ENCODE data around the gene DAGLB.
"Not testable (repeated sequence)": the region's sequence is repeated elsewhere in the genome, so short reads cannot be mapped to it uniquely, and the experiment has no call there.

The DAGLB gene

GRCh38 chr7:6423942-6424701, 23.6 kb downstream of the DAGLB start:
- no peak for DNase-seq

- no peak for DNase-seq
Observed at GRCh38 chr7:6422926-6423632, 24.7 kb downstream of the DAGLB start.

DNA sequence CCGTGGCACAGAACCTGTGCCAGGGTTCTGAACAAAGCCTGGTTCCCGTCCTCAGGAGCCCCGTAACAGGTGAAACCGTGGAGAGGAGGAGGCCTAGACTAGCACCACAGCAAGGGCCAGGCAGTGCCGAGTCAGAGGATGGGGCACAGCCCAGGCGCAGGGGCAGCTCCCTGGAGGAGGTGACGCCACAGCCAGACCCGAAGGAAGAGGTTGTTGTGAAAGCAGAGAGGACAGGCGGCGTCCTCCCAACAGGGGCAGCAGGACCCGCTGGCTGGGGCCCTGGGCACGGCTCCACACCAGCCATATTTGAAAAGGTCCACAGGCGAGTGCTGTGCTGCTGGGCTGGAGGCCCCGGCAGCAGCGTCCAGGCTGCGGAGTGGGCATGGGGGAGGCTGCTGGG, 25.7 kb downstream of the DAGLB start:
- DNase-seq = no peak

GRCh38 chr7:6420680-6421079, 27.1 kb downstream of the DAGLB start:
- DNase-seq = no peak

DNA sequence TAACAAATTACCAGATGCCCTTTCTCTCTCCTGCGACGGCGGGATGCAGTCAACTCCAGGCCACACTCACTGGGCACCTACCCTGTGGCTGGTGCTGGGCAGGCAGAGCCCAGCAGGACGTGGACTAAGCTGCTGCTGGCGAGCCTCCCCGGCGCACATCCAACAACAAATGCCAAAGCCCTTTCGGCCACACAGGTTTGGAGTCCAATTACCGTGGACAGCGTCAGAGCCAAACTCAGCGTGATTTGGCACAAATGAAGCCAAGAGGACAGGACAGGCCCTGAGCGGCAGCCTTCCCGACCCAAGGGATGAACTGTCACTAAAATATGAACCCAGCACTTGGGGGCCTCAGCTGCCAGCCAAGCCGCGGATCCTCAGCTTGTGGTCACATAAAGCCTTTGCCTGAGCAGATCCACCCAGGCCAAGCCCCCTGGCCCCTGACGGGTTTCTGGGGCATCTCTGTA, 28.4 kb downstream of the DAGLB start:
- no peak for DNase-seq

GRCh38 chr7:6417408-6417807, 30.3 kb downstream of the DAGLB start:
- DNase-seq = no peak

GRCh38 chr7:6416516-6417145, 31.1 kb downstream of the DAGLB start:
- no peak for DNase-seq

DNA sequence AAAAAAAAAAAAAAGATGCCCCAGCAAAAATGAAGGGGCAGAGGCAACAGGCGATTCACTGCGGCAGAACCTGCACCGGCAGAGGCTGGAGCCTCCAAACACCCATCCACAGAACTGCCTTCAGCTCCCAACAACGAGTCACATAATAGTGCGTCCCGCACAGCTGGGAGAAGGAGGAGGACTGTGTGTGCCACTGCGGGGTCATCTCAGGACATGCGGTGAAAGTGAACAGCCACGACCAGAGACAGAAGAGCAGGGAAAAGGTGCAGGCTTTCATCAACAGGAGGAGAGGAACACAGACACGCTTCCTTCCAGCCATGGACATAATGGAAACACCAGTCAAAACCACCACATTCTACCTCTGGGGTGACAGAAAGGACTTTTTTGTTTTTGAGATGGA, 34.1 kb downstream of the DAGLB start:
- DNase-seq = no peak

- no peak for DNase-seq
Observed at GRCh38 chr7:6409944-6410693, 37.6 kb downstream of the DAGLB start.

DNA sequence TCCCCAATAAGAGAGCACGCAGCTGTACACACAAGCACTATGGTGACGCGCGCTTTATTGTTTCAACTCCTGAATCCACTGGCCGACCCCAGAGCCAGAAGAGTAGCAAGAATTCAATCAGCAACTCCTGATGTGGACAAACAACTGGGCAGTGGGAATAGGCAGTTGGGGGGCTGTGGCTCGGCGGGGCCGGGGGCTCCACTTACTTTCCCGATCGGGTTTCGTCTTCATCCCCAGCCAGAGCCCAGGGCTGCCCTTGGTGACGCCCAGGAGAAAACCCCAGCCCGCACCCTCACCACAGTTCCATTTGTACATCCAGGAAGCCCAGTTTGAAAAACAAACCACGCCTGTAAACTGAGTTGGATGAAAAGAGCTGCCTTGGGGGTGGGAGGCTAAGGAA, 38.7 kb downstream of the DAGLB start:
- DNase-seq = no peak

DNA sequence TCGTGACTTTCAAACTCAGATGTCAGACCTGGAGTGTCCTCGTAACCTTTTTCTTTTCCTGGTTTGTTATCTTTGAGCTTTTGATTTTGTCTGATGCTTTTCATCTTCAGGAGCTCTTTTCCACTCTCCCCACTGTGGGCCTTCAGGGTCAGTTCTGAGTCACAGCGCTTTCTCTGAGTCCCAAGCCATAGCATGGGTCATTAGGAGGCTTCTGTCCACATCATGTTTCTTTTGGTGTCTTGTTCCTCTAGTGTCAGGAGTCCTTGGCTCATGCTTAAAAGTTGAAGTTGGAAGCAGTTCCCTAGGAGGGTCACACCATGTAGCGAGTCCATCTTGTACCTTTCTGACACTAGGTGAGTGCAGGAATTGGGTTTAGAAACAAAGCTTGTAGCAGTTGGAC, 40.3 kb downstream of the DAGLB start:
- DNase-seq = no peak

DNA sequence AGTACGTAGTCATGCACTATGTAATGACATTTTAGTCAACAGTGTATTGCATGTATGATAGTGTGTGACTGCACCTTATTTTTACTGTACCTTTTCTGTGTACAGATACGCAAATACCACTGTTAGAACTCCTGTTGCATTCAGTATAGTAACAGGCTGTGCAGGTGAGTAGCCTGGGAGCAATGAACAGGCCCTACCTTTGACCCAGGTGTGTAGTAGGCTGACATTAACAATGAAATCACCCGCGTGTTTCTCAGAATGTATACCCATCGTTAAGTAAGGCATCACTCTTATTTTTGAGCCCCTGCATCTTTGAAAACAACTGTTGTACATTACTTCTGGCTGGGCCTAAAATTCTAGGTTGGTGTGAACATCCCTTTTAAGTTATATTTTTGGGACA, 41.6 kb downstream of the DAGLB start:
- no peak for DNase-seq

- DNase-seq = no peak
Observed at GRCh38 chr7:6403907-6404306, 43.8 kb downstream of the DAGLB start.

DNA sequence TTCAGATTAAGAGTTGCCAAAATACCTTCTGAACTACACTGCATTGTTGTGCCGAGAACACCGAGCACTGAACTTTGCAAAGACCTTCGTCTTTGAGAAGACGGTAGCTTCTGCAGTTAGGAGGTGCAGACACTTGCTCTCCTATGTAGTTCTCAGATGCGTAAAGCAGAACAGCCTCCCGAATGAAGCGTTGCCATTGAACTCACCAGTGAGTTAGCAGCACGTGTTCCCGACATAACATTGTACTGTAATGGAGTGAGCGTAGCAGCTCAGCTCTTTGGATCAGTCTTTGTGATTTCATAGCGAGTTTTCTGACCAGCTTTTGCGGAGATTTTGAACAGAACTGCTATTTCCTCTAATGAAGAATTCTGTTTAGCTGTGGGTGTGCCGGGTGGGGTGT, 45.0 kb downstream of the DAGLB start:
- no peak for DNase-seq

DNA sequence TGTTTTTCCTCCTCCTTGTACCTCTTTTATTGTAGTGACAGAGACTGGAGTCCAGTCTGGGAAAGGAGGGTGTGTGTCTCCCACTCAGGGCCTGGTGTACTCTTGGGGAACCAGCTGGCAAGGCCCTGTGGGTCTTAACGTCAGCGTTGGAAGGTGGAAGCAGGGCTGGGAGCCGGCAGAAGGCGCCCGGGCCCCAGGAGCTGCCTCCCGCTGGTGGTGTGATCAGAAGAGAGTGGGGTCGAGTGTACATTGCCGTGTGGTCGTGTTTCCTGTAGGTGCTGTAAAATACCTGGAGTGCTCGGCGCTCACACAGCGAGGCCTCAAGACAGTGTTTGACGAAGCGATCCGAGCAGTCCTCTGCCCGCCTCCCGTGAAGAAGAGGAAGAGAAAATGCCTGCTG, 45.7 kb downstream of the DAGLB start:
- DNase-seq = no peak

DNA sequence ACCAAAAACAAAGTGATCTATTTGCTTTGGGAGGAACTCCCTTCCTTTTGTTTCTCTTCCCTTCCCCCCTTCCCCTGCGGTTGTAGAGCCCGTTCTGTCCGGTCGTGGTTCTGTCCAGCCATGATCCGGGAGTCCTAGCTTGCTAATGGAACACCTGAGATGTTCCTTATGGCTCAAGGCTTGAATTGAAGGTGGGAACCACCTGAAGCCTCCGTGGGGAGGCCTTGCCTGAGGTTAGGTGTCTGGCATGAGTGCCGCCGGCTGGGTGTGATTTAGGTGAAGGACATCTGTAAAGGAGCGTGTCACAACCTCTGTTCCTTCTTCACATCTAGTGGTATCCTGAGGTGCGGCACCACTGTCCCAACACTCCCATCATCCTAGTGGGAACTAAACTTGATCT, 46.2 kb downstream of the DAGLB start:
- no peak for DNase-seq

DNA sequence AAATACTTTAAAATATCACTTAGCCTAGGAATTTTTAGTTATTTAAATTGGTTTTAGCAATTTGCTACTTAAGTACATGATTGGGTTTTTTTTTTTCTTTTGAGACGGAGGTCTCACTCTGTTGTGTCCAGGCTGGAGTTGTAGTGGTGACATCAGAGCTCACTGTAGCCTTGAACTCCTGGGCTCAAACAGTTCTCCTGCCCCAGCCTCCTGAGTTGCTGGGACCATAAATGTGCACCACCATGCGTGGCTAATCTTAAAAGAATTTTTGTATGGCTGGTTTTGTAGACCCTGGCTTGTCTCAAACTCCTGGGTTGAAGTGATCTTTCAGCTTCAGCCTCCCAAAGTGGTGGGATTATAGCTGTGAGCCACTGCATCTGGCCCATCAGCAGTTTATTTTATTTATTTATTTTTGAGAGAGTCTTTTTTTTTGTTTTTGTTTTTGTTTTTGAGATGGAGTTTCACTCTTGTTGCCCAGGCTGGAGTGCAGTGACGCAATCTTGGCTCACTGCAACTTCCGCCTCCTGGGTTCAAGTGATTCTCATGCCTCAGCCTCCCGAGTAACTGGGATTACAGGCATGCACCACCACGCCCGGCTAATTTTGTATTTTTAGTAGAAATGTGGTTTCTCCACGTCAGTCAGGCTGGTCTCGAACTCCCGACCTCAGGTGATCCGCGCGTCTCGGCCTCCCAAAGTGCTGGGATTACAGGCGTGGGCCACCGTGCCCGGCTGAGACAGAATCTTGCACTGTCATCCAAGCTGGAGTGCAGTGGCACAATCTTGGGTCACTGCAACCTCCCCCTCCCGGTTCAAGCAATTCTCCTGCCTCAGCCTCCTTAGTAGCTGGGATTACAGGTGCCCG, 47.3 kb downstream of the DAGLB start:
- DNase-seq = not testable (repeated sequence)

DNA sequence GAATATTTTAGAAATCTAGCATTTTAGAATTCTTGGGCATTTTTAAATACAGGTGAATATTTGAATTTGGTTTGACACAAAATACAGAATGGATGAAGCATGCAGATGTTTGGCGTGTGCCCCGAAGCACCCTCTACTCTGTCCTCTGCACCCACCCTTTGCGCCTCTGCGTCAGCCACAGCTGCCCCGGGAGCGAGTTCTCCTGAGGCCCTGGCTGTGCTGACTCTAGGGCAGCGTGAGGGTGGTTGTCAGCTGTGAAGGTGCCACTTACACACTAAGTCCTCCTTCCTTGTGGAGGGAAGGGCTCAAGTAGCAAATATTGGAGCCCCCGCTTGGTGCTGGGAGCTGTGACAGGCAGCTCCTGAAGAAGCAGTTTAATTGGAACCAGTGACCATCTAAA, 48.4 kb downstream of the DAGLB start:
- no peak for DNase-seq

- no peak for DNase-seq
Observed at GRCh38 chr7:6398943-6399342, 48.8 kb downstream of the DAGLB start.

GRCh38 chr7:6397759-6398495, 49.8 kb downstream of the DAGLB start:
- not testable (repeated sequence) for DNase-seq

DNA sequence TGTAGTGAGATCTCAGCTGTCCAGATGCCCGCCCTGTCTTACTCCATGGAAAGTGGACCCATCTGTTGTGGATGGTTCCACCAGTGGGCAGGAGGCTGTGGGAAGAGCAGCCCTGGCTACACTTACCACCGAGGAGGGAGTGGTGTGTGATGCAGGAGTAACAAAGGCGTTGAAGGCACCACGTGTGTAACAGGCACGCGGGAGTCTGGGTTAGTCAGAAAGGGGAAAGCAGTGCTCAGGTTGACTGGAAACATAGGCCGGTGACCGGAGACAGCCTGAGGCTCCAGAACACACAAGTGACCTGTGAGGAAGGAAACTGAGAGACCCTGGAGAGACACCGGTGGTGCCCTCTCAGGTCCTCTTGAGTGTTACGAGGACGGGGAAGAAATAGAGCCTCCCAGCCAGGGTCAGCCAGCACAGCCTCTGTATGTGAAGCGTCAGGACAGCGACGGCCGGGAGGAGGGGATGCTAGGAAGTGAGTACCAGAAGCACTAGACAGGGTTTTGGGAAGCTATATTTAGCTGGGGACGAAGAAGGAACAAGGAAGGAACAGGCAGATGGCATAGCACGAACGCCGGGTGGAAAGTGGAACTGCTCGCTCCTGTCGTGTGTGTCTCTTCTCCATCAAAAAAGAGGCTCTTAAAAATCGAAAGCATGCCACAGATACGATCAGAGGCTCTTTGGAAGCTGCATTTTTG, 51.7 kb downstream of the DAGLB start:
- DNase-seq = no peak

All from activated gamma-delta T cell treated with Interleukin-2 at 50 U/mL for 16 hours (primary cell).